ENCODE data around the gene DAB1. TPM values are rescaled to one million over a fixed set of nuclear protein-coding genes. Genes with fewer than 3 reads are reported as not detected.
"Not testable (repeated sequence)": the region's sequence is repeated elsewhere in the genome, so short reads cannot be mapped to it uniquely, and the experiment has no call there.

The DAB1 gene
- total RNA-seq, 1 donor from 2014 or later = 14.6 TPM

GRCh38 chr1:57089855-57090254 is 334.0 kb downstream of the DAB1 start:
- Histone ChIP-seq H3K4me1 (peaks cover 51% of the 10 kb centered on the region), H2AFZ (replicated peaks) (no peak overlapping the region), H3K4me3 (no peak overlapping the region), H3K36me3 (no peaks in the 10 kb centered on the region), H3K9ac (no peak overlapping the region), H3F3A (ENCODE audit: low read depth) (no peaks in the 10 kb centered on the region), H3K79me2 (ENCODE audit: low read depth) (no peaks in the 10 kb centered on the region), H3K4me2 (peak overlapping the region; percentile 43), H4K20me1 (ENCODE audit: low read depth) (no peaks in the 10 kb centered on the region), H3K27ac (no peak overlapping the region), H3K27me3 (no peaks in the 10 kb centered on the region), H3K9me3 (ENCODE audit: low read depth) (no peaks in the 10 kb centered on the region)
- Mint-ChIP-seq H3K27me3 (ENCODE audit: insufficient read depth, low read depth) (peaks cover 4% of the 10 kb centered on the region), H3K4me1 (peaks cover 32% of the 10 kb centered on the region), H3K4me3 (no peak overlapping the region), H3K9me3 (no peaks in the 10 kb centered on the region), H3K27ac (no peak overlapping the region), H3K36me3 (no peaks in the 10 kb centered on the region)
- DNase-seq (ENCODE audit: low spot score) = no peak
- TF ChIP-seq, protein P1, sequence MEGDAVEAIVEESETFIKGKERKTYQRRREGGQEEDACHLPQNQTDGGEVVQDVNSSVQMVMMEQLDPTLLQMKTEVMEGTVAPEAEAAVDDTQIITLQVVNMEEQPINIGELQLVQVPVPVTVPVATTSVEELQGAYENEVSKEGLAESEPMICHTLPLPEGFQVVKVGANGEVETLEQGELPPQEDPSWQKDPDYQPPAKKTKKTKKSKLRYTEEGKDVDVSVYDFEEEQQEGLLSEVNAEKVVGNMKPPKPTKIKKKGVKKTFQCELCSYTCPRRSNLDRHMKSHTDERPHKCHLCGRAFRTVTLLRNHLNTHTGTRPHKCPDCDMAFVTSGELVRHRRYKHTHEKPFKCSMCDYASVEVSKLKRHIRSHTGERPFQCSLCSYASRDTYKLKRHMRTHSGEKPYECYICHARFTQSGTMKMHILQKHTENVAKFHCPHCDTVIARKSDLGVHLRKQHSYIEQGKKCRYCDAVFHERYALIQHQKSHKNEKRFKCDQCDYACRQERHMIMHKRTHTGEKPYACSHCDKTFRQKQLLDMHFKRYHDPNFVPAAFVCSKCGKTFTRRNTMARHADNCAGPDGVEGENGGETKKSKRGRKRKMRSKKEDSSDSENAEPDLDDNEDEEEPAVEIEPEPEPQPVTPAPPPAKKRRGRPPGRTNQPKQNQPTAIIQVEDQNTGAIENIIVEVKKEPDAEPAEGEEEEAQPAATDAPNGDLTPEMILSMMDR (IDR thresholded peaks at IDR 0.05) = no peak
- TF ChIP-seq EZH2phosphoT487 (IDR thresholded peaks at IDR 0.05) (no peak), EZH2 (IDR thresholded peaks at IDR 0.05) (no peak)

DNA sequence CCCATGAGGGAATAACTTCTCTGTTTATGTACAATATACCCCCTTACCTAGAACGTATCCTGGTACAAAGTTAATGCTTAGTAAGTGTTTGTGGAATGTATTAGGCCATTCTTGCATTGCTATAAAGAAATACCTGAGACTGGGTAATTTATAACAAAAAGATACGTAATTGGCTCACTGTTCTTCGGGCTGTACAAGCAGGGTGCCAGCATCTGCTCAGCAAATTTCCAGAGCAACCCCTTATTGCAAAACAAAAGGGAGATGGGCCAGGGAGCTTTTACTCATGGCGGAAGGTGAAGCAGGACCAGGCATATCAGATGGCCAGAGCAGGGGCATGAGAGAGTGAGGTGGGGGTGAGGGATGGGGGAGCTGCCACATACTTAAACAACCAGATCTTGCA is 334.6 kb downstream of the DAB1 start:
- no peaks in the 10 kb centered on the region for H3F3A ChIP-seq (ENCODE audit: low read depth)
- Mint-ChIP-seq H3K4me3 (no peak overlapping the region), H3K36me3 (no peaks in the 10 kb centered on the region), H3K9me3 (no peaks in the 10 kb centered on the region), H3K27me3 (ENCODE audit: insufficient read depth, low read depth) (peaks cover 4% of the 10 kb centered on the region), H3K4me1 (peaks cover 32% of the 10 kb centered on the region), H3K27ac (no peak overlapping the region)
- peak overlapping the region; percentile 43 for H3K4me2 ChIP-seq
- H3K27ac ChIP-seq = no peak overlapping the region
- DNase-seq (ENCODE audit: low spot score) = no peak
- H3K79me2 ChIP-seq (ENCODE audit: low read depth) = no peaks in the 10 kb centered on the region
- no peaks in the 10 kb centered on the region for H3K9me3 ChIP-seq (ENCODE audit: low read depth)
- H2AFZ ChIP-seq (replicated peaks) = no peak overlapping the region
- H3K4me3 ChIP-seq = no peak overlapping the region
- H3K27me3 ChIP-seq = no peaks in the 10 kb centered on the region
- TF ChIP-seq EZH2phosphoT487 (IDR thresholded peaks at IDR 0.05) (no peak), EZH2 (IDR thresholded peaks at IDR 0.05) (no peak)
- TF ChIP-seq, protein P1 (IDR thresholded peaks at IDR 0.05) = no peak
- H4K20me1 ChIP-seq (ENCODE audit: low read depth) = no peaks in the 10 kb centered on the region
- H3K9ac ChIP-seq = no peak overlapping the region
- H3K4me1 ChIP-seq = peaks cover 51% of the 10 kb centered on the region
- H3K36me3 ChIP-seq = no peaks in the 10 kb centered on the region

- Histone ChIP-seq H3K4me1 (peaks cover 52% of the 10 kb centered on the region), H3K4me2 (no peak overlapping the region), H2AFZ (replicated peaks) (no peak overlapping the region), H3K9me3 (ENCODE audit: low read depth) (no peaks in the 10 kb centered on the region), H4K20me1 (ENCODE audit: low read depth) (no peaks in the 10 kb centered on the region), H3K9ac (no peak overlapping the region), H3K4me3 (no peak overlapping the region), H3F3A (ENCODE audit: low read depth) (no peaks in the 10 kb centered on the region), H3K27ac (no peak overlapping the region), H3K36me3 (no peaks in the 10 kb centered on the region), H3K27me3 (no peaks in the 10 kb centered on the region), H3K79me2 (ENCODE audit: low read depth) (no peaks in the 10 kb centered on the region)
- no peak overlapping the region for H3K4me3 Mint-ChIP-seq
- no peaks in the 10 kb centered on the region for H3K36me3 Mint-ChIP-seq
- H3K27me3 Mint-ChIP-seq (ENCODE audit: insufficient read depth, low read depth) = peaks cover 4% of the 10 kb centered on the region
- peaks cover 30% of the 10 kb centered on the region for H3K4me1 Mint-ChIP-seq
- no peak for TF ChIP-seq EZH2phosphoT487 (IDR thresholded peaks at IDR 0.05)
- TF ChIP-seq, protein P1 (IDR thresholded peaks at IDR 0.05) = no peak
- no peak for TF ChIP-seq EZH2 (IDR thresholded peaks at IDR 0.05)
- H3K27ac Mint-ChIP-seq = no peak overlapping the region
- H3K9me3 Mint-ChIP-seq = no peaks in the 10 kb centered on the region
- peak; percentile 39 for DNase-seq (ENCODE audit: low spot score)
Measured at GRCh38 chr1:57088653-57089052, 335.2 kb downstream of the DAB1 start.

DNA sequence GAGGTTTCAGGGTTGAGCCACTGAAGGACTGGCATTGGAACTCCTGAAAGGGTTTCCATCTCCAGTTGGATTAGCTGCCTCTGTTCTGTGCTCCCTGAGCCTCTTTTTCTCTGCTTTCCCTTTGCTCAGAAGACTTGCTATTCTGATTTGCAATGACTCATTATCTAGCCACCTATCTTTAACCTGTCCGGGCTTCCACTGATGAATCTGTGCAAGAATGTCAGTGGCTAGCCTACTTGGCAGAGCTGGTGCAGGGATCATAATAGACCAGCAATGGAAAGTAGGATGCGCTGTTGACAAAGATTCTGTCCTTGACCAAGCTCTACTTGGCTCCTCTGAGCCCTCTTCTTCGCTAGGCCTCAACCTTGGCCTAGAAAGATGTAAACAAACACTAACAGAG is 336.2 kb downstream of the DAB1 start:
- not testable (repeated sequence) for H3K9me3 Mint-ChIP-seq; H3F3A ChIP-seq (ENCODE audit: low read depth); H3K9me3 ChIP-seq (ENCODE audit: low read depth); H3K36me3 Mint-ChIP-seq; H3K27ac ChIP-seq; H3K36me3 ChIP-seq; DNase-seq (ENCODE audit: low spot score); H4K20me1 ChIP-seq (ENCODE audit: low read depth); H3K27me3 ChIP-seq; H3K9ac ChIP-seq; H3K4me3 Mint-ChIP-seq; H3K27me3 Mint-ChIP-seq (ENCODE audit: insufficient read depth, low read depth); H3K27ac Mint-ChIP-seq; H3K4me2 ChIP-seq; H2AFZ ChIP-seq (replicated peaks); H3K79me2 ChIP-seq (ENCODE audit: low read depth); H3K4me3 ChIP-seq
- H3K4me1 ChIP-seq = peaks cover 52% of the 10 kb centered on the region
- peaks cover 30% of the 10 kb centered on the region for H3K4me1 Mint-ChIP-seq

All from neural progenitor cell (in vitro differentiated cells).